PC-9 (cell line): ENCODE data around the gene KCNJ6. TPM values are rescaled to one million over a fixed set of nuclear protein-coding genes. Genes with fewer than 3 reads are reported as not detected.

ENCODE experiments used
- BruUV-seq: library from RNA; stranded (reverse); fragments of 400-500 nt; replicated peaks from 2 replicates; lab custom pipeline; 2021; lab: Mats Ljungman, UMichigan
- CTCF ChIA-PET: fragments of 300-600 bp; sonication (Branson Sonifier 250); formaldehyde crosslinking; loops from one replicate; lab custom pipeline; 2022; ENCODE audit warnings: antibody characterized with exemption; lab: Charles Lee
- POLR2A ChIA-PET: fragments of 300-600 bp; sonication (Branson Sonifier 250); formaldehyde crosslinking; loops from one replicate; lab custom pipeline; 2022; ENCODE audit warnings: antibody characterized with exemption; ENCODE audit not compliant: unreplicated experiment; lab: Charles Lee
- DNase-seq, 2 experiments: peaks; one replicate each; pipeline versions ENCODE4 v3.0.0 to v3.0.0-alpha.2; 2015 to 2022; ENCODE audit warnings: mixed read lengths in 1 of 2
- H2AFZ ChIP-seq: fragments of 200-600 bp; sonication (generic); 2 replicates; pipeline ENCODE4 v1.8.1; 2017; ENCODE audit warnings: antibody characterized with exemption
- H3F3A ChIP-seq: fragments of 200-600 bp; sonication (generic); 2 replicates; pipeline ENCODE4 v1.8.1; 2017; ENCODE audit warnings: antibody characterized with exemption, mild to moderate bottlenecking, low read depth; ENCODE audit not compliant: insufficient read depth
- H3K27ac ChIP-seq: fragments of 200-600 bp; sonication (generic); 2 replicates; pipeline ENCODE4 v1.6.1; 2016; ENCODE audit warnings: mixed run types
- H3K27me3 ChIP-seq: fragments of 200-600 bp; sonication (generic); 2 replicates; pipeline ENCODE4 v1.6.1; 2016; ENCODE audit warnings: low read depth, mixed run types; ENCODE audit not compliant: insufficient read depth
- H3K36me3 ChIP-seq: fragments of 200-600 bp; sonication (generic); 2 replicates; pipeline ENCODE4 v1.6.1; 2016; ENCODE audit warnings: low read depth, mixed run types
- H3K4me1 ChIP-seq: fragments of 200-600 bp; sonication (generic); replicated peaks from 2 replicates; pipeline ENCODE4 v1.6.1; 2016; ENCODE audit warnings: mixed run types; ENCODE audit not compliant: insufficient read depth
- H3K4me2 ChIP-seq: fragments of 200-600 bp; sonication (generic); 2 replicates; pipeline ENCODE4 v1.6.1; 2017; ENCODE audit warnings: mixed run types
- H3K4me3 ChIP-seq: fragments of 200-600 bp; sonication (generic); 2 replicates; pipeline ENCODE4 v1.6.1; 2016; ENCODE audit warnings: mixed run types
- H3K79me2 ChIP-seq: fragments of 200-600 bp; sonication (generic); 2 replicates; pipeline ENCODE4 v1.6.1; 2017; ENCODE audit warnings: low read depth, mixed run types
- H3K9me2 ChIP-seq: fragments of 200-600 bp; sonication (generic); 2 replicates; pipeline ENCODE4 v1.8.1; 2017; ENCODE audit warnings: mild to moderate bottlenecking; ENCODE audit not compliant: insufficient read depth
- H3K9me3 ChIP-seq: fragments of 200-600 bp; sonication (generic); 2 replicates; pipeline ENCODE4 v1.8.1; 2016; ENCODE audit warnings: low read depth; ENCODE audit not compliant: insufficient read depth
- H4K20me1 ChIP-seq: fragments of 200-600 bp; sonication (generic); 2 replicates; pipeline ENCODE4 v1.8.1; 2017; ENCODE audit not compliant: insufficient read depth
- EZH2 ChIP-seq: fragments of 200-600 bp; sonication (generic); IDR thresholded peaks from 2 replicates; pipeline ENCODE4 v1.8.0; 2017; ENCODE audit warnings: antibody characterized with exemption, low read depth
- intact Hi-C: fragments of 100-400 bp; cut with micrococcal nuclease; formaldehyde crosslinking; loops from one replicate; pipeline ENCODE4 v1.10.0; 2022; ENCODE audit not compliant: unreplicated experiment
- total RNA-seq: library from RNA; stranded (reverse); gene quantifications from 2 replicates; pipeline ENCODE4 v1.2.3, GENCODE V29; 2021
- TF ChIP-seq, protein P1 (sequence below): fragments of 200-600 bp; sonication (generic); conservative IDR thresholded peaks from 2 replicates; pipeline ENCODE4 v1.6.1; 2017; ENCODE audit warnings: mixed run types, antibody characterized with exemption, mild to moderate bottlenecking, moderate library complexity

The KCNJ6 gene
- total RNA-seq, 1 experiment from 2014 or later, result not detected

DNA sequence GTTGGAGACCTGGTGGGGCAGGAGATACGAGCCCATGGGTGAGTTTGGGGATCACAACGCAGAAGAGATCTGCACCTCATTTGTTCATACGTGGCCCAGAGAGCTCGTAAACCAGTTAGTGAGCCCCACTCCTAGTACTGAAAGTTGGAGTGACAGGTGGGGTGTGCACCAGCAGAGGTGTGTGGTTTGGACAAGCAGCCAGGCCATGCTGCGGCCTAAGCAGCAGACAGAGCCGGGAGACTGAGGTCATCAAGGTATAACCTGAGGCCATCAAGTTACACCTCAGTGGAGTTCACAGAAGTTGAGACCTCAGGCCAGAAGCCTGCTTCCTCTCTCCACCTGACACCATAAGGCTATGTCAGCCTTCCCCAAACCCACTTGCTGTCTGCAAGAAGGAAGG lies 27.6 kb downstream of the KCNJ6 start:
- Histone ChIP-seq H3F3A (no peaks in the 10 kb centered on the region), H2AFZ (no peak overlapping the region), H3K36me3 (no peaks in the 10 kb centered on the region), H3K4me2 (no peak overlapping the region), H4K20me1 (no peaks in the 10 kb centered on the region), H3K9me3 (no peaks in the 10 kb centered on the region), H3K4me1 (no peaks in the 10 kb centered on the region), H3K4me3 (no peak overlapping the region), H3K9me2 (no peaks in the 10 kb centered on the region), H3K27ac (no peak overlapping the region), H3K27me3 (peaks cover 9% of the 10 kb centered on the region), H3K79me2 (no peaks in the 10 kb centered on the region)
- intact Hi-C loops, result no loop called here
- no TSS peak for BruUV-seq
- no peak for DNase-seq
- CTCF ChIA-PET, result no interaction called here
- POLR2A ChIA-PET, result no interaction called here
- no peak for TF ChIP-seq EZH2
- TF ChIP-seq, protein P1, sequence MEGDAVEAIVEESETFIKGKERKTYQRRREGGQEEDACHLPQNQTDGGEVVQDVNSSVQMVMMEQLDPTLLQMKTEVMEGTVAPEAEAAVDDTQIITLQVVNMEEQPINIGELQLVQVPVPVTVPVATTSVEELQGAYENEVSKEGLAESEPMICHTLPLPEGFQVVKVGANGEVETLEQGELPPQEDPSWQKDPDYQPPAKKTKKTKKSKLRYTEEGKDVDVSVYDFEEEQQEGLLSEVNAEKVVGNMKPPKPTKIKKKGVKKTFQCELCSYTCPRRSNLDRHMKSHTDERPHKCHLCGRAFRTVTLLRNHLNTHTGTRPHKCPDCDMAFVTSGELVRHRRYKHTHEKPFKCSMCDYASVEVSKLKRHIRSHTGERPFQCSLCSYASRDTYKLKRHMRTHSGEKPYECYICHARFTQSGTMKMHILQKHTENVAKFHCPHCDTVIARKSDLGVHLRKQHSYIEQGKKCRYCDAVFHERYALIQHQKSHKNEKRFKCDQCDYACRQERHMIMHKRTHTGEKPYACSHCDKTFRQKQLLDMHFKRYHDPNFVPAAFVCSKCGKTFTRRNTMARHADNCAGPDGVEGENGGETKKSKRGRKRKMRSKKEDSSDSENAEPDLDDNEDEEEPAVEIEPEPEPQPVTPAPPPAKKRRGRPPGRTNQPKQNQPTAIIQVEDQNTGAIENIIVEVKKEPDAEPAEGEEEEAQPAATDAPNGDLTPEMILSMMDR, result no peak

DNA sequence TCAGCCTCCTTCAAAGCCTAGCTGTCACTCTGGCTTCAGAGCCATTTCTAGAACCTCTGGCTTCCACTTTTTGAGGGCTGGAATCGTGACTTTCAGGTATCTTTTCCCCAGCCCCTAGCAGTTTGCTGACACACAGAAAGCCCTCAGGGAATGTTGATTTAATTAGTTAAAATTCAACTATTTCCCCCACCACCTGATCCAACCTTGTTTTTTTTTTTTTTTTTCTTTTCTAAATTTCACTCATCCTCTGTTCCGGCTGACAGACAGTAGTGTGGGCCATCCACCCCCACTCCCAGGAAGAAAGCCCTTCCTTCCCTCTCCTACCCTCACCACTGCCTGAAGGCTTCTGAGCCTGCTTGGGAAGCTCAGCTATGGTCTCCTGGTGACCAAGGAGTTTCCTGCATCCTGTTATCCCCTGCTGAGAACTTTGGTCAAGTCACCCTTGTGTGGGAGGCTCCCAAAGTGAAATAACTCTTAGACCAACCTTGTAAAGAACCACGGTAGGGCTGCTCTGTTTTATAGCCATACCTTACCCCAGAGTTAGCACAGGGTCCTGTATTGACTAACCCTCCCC lies 29.4 kb downstream of the KCNJ6 start:
- Histone ChIP-seq H3K4me1 (no peaks in the 10 kb centered on the region), H3F3A (no peaks in the 10 kb centered on the region), H3K79me2 (no peaks in the 10 kb centered on the region), H3K9me3 (no peaks in the 10 kb centered on the region), H3K4me2 (no peak overlapping the region), H3K27me3 (peaks cover 9% of the 10 kb centered on the region), H4K20me1 (no peaks in the 10 kb centered on the region), H3K9me2 (no peaks in the 10 kb centered on the region), H3K36me3 (no peaks in the 10 kb centered on the region), H3K4me3 (no peak overlapping the region), H2AFZ (no peak overlapping the region), H3K27ac (no peak overlapping the region)
- TF ChIP-seq, protein P1, result no peak
- no peak for TF ChIP-seq EZH2
- ChIA-PET POLR2A (no interaction called here), CTCF (no interaction called here)
- DNase-seq, result no peak
- intact Hi-C loops, result no loop called here
- no TSS peak for BruUV-seq

DNA sequence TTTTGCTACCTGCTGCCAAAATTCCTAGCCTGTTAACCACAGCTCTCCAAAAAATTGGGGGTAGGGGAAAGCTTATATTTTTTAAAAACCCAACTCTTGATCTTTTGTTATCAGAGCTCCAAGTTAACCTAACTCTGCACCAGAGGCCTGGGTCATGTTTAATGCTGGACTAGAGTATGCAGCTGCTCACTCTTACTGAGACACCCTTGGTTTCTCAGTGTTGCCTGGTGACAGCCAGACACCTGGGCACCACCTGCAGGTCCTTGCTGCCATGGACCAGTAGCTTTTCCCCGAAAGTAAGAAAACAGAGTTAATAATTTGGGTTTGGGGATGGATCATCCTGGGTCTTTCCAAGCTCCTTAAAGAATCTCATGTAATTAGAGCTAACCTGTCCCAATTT lies 30.1 kb downstream of the KCNJ6 start:
- Histone ChIP-seq H3K79me2 (no peaks in the 10 kb centered on the region), H3K9me3 (no peaks in the 10 kb centered on the region), H3F3A (no peaks in the 10 kb centered on the region), H3K27ac (no peak overlapping the region), H3K36me3 (no peaks in the 10 kb centered on the region), H2AFZ (no peak overlapping the region), H4K20me1 (no peaks in the 10 kb centered on the region), H3K4me3 (no peak overlapping the region), H3K27me3 (peaks cover 7% of the 10 kb centered on the region; the same call in 1 of the 2 replicates), H3K4me1 (no peaks in the 10 kb centered on the region), H3K4me2 (no peak overlapping the region), H3K9me2 (no peaks in the 10 kb centered on the region)
- DNase-seq, result no peak
- BruUV-seq, result no TSS peak
- TF ChIP-seq, protein P1, result no peak
- TF ChIP-seq EZH2, result no peak
- POLR2A ChIA-PET, result no interaction called here
- CTCF ChIA-PET, result no interaction called here
- intact Hi-C loops, result no loop called here
